Naive B cell (primary cell): ENCODE results near the gene TTC7B. TPM values are rescaled to one million over a fixed set of nuclear protein-coding genes. Genes with fewer than 3 reads are reported as not detected.
"Not testable (repeated sequence)": the region's sequence is repeated elsewhere in the genome, so short reads cannot be mapped to it uniquely, and the experiment has no call there.

ENCODE experiments used
- ATAC-seq, 2 donors: fragments of 150-1000 bp; cut with Tn5 transposase; 2 replicates each; pipeline ENCODE4 v1.10.0; 2021; ENCODE audit warnings: low read depth in 2 of 2, mild to moderate bottlenecking in 2 of 2, moderate library complexity in 2 of 2
- DNase-seq: peaks from one replicate; pipeline ENCODE4 v3.0.0; 2022
- H3K27ac Mint-ChIP-seq, 6 donors: one replicate each; pipeline ENCODE4 v1.8.0; 2020 to 2022; ENCODE audit warnings: mild to moderate bottlenecking in 6 of 6, mixed read lengths in 6 of 6, moderate library complexity in 5 of 6, inconsistent platforms in 2 of 6
- H3K27me3 Mint-ChIP-seq, 3 donors: one replicate each; pipeline ENCODE4 v1.8.0; 2021 to 2022; ENCODE audit warnings: mixed read lengths in 3 of 3, mild to moderate bottlenecking in 1 of 3
- H3K36me3 Mint-ChIP-seq, 2 donors: one replicate each; pipeline ENCODE4 v1.8.0; 2020 to 2022; ENCODE audit warnings: mixed read lengths in 2 of 2, inconsistent platforms in 1 of 2, mild to moderate bottlenecking in 1 of 2
- H3K4me1 Mint-ChIP-seq, 3 donors: one replicate each; pipeline ENCODE4 v1.8.0; 2020 to 2022; ENCODE audit warnings: mixed read lengths in 3 of 3, inconsistent platforms in 1 of 3, mild to moderate bottlenecking in 1 of 3, moderate library complexity in 1 of 3
- H3K4me3 Mint-ChIP-seq, 8 donors: one replicate each; pipeline ENCODE4 v1.8.0; 2020 to 2022; ENCODE audit warnings: mild to moderate bottlenecking in 8 of 8, mixed read lengths in 8 of 8, moderate library complexity in 8 of 8, inconsistent platforms in 2 of 8
- H3K9me3 Mint-ChIP-seq, 7 donors: one replicate each; pipeline ENCODE4 v1.8.0; 2020 to 2022; ENCODE audit warnings: mixed read lengths in 7 of 7, mild to moderate bottlenecking in 5 of 7, inconsistent platforms in 2 of 7, moderate library complexity in 1 of 7
- polyA plus RNA-seq, 6 donors: library from polyadenylated mRNA; unstranded; fragments of 300-500 nt; fragmentation: Illumina TruSeq; gene quantifications; one replicate each; pipeline ENCODE4 v1.2.3, GENCODE V29; 2021; ENCODE audit warnings: low read depth in 6 of 6

The TTC7B gene
- polyA plus RNA-seq, 6 donors from 2014 or later: 0.39 to 1.2 TPM; not detected in 4

GRCh38 chr14:90536511-90537191 lies 279.6 kb downstream of the TTC7B start:
- H3K27ac Mint-ChIP-seq: peak overlapping the region in 1 of 6 donors; percentile 99
- H3K27me3 Mint-ChIP-seq: peaks cover 0 to 6% (median 0%) of the 10 kb centered on the region in 3 donors
- peaks cover 0 to 10% (median 5%) of the 10 kb centered on the region in 3 donors for H3K4me1 Mint-ChIP-seq
- H3K4me3 Mint-ChIP-seq: peak overlapping the region in 1 of 8 donors; percentile 75
- H3K9me3 Mint-ChIP-seq: peaks cover 0 to 3% (median 0%) of the 10 kb centered on the region in 7 donors
- DNase-seq (no peak), ATAC-seq (no peak)
- no peaks in the 10 kb centered on the region for H3K36me3 Mint-ChIP-seq

DNA sequence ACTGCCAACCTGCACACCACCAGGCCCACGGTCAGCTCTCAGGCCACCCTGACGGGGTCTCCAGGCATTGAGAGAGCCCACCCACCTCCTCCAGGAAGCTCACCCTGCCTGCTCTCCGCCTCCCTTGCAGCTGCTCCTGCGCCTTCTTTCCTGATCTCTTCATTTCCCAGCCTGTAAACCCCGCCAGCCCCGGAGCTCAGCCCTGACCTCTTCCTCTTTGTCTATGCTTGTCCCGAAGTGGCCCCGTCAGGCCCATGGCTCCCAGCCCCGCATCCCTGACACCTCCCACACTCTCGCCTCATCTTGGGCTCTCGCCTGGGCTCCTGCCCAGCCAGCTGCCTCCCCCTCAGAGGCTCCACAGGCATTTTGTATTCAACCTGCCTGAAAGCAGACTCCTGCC lies 280.1 kb downstream of the TTC7B start:
- H3K27ac Mint-ChIP-seq: peak overlapping the region in 2 of 6 donors; percentile 12 to 42
- H3K36me3 Mint-ChIP-seq: no peaks in the 10 kb centered on the region
- H3K27me3 Mint-ChIP-seq: peaks cover 0 to 6% (median 0%) of the 10 kb centered on the region in 3 donors
- peaks cover 0 to 3% (median 0%) of the 10 kb centered on the region in 7 donors for H3K9me3 Mint-ChIP-seq
- H3K4me1 Mint-ChIP-seq: peaks cover 0 to 10% (median 5%) of the 10 kb centered on the region in 3 donors
- no peak for ATAC-seq
- no peak for DNase-seq
- peak overlapping the region in 1 of 8 donors; percentile 33 for H3K4me3 Mint-ChIP-seq

GRCh38 chr14:90535556-90536090 lies 280.6 kb downstream of the TTC7B start:
- Mint-ChIP-seq H3K9me3 (peaks cover 0 to 3% (median 0%) of the 10 kb centered on the region in 7 donors), H3K4me3 (peak overlapping the region in 1 of 8 donors; percentile 77), H3K36me3 (no peaks in the 10 kb centered on the region), H3K27ac (peak overlapping the region in 1 of 6 donors; percentile 48), H3K4me1 (peaks cover 0 to 10% (median 5%) of the 10 kb centered on the region in 3 donors), H3K27me3 (peaks cover 0 to 6% (median 0%) of the 10 kb centered on the region in 3 donors)
- DNase-seq (no peak), ATAC-seq (no peak)

GRCh38 chr14:90534838-90535555 lies 281.2 kb downstream of the TTC7B start:
- H3K27ac Mint-ChIP-seq: peak overlapping the region in 1 of 6 donors; percentile 48
- ATAC-seq (no peak), DNase-seq (no peak)
- H3K9me3 Mint-ChIP-seq: peaks cover 0 to 3% (median 0%) of the 10 kb centered on the region in 7 donors
- peak overlapping the region in 1 of 8 donors; percentile 77 for H3K4me3 Mint-ChIP-seq
- H3K4me1 Mint-ChIP-seq: peaks cover 0 to 10% (median 5%) of the 10 kb centered on the region in 3 donors
- no peaks in the 10 kb centered on the region for H3K36me3 Mint-ChIP-seq
- peaks cover 0 to 6% (median 0%) of the 10 kb centered on the region in 3 donors for H3K27me3 Mint-ChIP-seq

GRCh38 chr14:90534091-90534837 lies 282.0 kb downstream of the TTC7B start:
- peaks cover 0 to 10% (median 5%) of the 10 kb centered on the region in 3 donors for H3K4me1 Mint-ChIP-seq
- no peak overlapping the region for H3K4me3 Mint-ChIP-seq
- peaks cover 0 to 6% (median 0%) of the 10 kb centered on the region in 3 donors for H3K27me3 Mint-ChIP-seq
- H3K27ac Mint-ChIP-seq: peak overlapping the region in 1 of 6 donors; percentile 6
- no peaks in the 10 kb centered on the region for H3K36me3 Mint-ChIP-seq
- ATAC-seq (no peak), DNase-seq (no peak)
- H3K9me3 Mint-ChIP-seq: peaks cover 0 to 3% (median 0%) of the 10 kb centered on the region in 7 donors

- H3K27ac Mint-ChIP-seq: no peak overlapping the region
- H3K9me3 Mint-ChIP-seq: peaks cover 0 to 6% (median 3%) of the 10 kb centered on the region in 7 donors
- H3K4me1 Mint-ChIP-seq: peaks cover 0 to 10% (median 5%) of the 10 kb centered on the region in 3 donors
- H3K36me3 Mint-ChIP-seq: peaks cover 0 to 5% of the 10 kb centered on the region in 2 donors
- DNase-seq (no peak), ATAC-seq (no peak)
- H3K27me3 Mint-ChIP-seq: peaks cover 0 to 11% (median 4%) of the 10 kb centered on the region in 3 donors
- H3K4me3 Mint-ChIP-seq: no peak overlapping the region
These were observed 282.6 kb downstream of the TTC7B start for GRCh38 chr14:90533591-90534021.

- no peak for ATAC-seq
- Mint-ChIP-seq H3K36me3 (peaks cover 0 to 8% of the 10 kb centered on the region in 2 donors), H3K4me1 (peaks cover 0 to 10% (median 5%) of the 10 kb centered on the region in 3 donors), H3K27me3 (peaks cover 0 to 11% (median 8%) of the 10 kb centered on the region in 3 donors), H3K27ac (no peak overlapping the region), H3K9me3 (peaks cover 0 to 8% (median 3%) of the 10 kb centered on the region in 7 donors), H3K4me3 (no peak overlapping the region)
- no peak for DNase-seq
These were observed 283.3 kb downstream of the TTC7B start for GRCh38 chr14:90532826-90533525.

- ATAC-seq (no peak), DNase-seq (no peak)
- peaks cover 0 to 6% (median 3%) of the 10 kb centered on the region in 3 donors for H3K4me1 Mint-ChIP-seq
- H3K9me3 Mint-ChIP-seq: peaks cover 7 to 16% (median 8%) of the 10 kb centered on the region in 7 donors
- H3K36me3 Mint-ChIP-seq: peaks cover 0 to 16% of the 10 kb centered on the region in 2 donors
- H3K27me3 Mint-ChIP-seq: peaks cover 0 to 11% (median 8%) of the 10 kb centered on the region in 3 donors
- H3K4me3 Mint-ChIP-seq: no peak overlapping the region
- H3K27ac Mint-ChIP-seq: no peak overlapping the region
These were observed 284.7 kb downstream of the TTC7B start for GRCh38 chr14:90531497-90531896.

DNA sequence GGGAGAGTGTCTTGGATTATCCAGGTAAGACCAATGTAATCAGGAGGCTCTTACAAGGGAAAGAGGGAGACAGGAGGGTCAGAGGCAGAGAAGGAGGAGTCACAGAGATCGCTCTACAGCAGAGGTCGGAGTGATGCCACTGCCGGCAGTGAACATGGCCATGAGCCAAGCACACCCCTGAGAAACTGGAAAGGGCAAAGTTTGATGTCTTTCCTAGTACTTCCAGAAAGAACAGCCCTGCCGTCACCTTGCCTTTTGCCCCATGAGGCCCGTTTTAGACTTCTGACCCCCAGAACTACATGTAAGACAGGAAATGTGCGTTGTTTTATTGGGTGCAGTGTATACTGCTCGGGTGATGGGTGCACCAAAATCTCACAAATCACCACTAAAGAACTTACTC lies 285.7 kb downstream of the TTC7B start:
- no peak for ATAC-seq
- no peaks in the 10 kb centered on the region for H3K4me1 Mint-ChIP-seq
- H3K9me3 Mint-ChIP-seq: peaks cover 7 to 19% (median 9%) of the 10 kb centered on the region in 7 donors
- DNase-seq: no peak
- H3K27ac Mint-ChIP-seq: no peak overlapping the region
- peaks cover 0 to 11% (median 8%) of the 10 kb centered on the region in 3 donors for H3K27me3 Mint-ChIP-seq
- no peak overlapping the region for H3K4me3 Mint-ChIP-seq
- peaks cover 0 to 16% of the 10 kb centered on the region in 2 donors for H3K36me3 Mint-ChIP-seq

DNA sequence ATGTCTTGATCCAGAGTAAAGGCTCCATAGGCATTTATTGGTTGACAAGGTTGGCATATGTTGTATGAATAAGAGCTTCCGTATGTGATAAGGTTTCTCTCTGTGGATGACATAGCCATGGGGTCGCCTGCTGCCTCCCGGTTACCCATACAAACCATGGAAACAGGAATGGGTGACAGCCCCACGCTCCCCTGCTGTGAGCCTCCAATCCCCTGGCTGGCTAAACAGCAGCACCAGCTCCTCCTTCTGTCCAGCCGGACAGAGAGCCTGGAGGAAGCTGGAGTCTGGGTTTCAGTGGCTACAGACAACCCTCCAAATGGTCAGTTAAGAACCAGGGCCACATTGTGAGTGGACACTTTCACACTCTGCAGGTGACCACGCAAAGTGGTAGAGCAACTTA lies 288.3 kb downstream of the TTC7B start:
- no peak for ATAC-seq
- H3K9me3 Mint-ChIP-seq: peaks cover 7 to 21% (median 9%) of the 10 kb centered on the region in 7 donors
- no peaks in the 10 kb centered on the region for H3K4me1 Mint-ChIP-seq
- H3K4me3 Mint-ChIP-seq: no peak overlapping the region
- H3K36me3 Mint-ChIP-seq: peaks cover 0 to 16% of the 10 kb centered on the region in 2 donors
- DNase-seq: no peak
- H3K27me3 Mint-ChIP-seq: peaks cover 0 to 8% (median 6%) of the 10 kb centered on the region in 3 donors
- no peak overlapping the region for H3K27ac Mint-ChIP-seq

GRCh38 chr14:90526536-90526935 lies 289.7 kb downstream of the TTC7B start:
- peaks cover 0 to 16% of the 10 kb centered on the region in 2 donors for H3K36me3 Mint-ChIP-seq
- H3K27ac Mint-ChIP-seq, ATAC-seq, H3K4me3 Mint-ChIP-seq, H3K4me1 Mint-ChIP-seq, DNase-seq: not testable (repeated sequence)
- peaks cover 0 to 14% (median 8%) of the 10 kb centered on the region in 3 donors for H3K27me3 Mint-ChIP-seq
- peaks cover 7 to 21% (median 9%) of the 10 kb centered on the region in 7 donors for H3K9me3 Mint-ChIP-seq

DNA sequence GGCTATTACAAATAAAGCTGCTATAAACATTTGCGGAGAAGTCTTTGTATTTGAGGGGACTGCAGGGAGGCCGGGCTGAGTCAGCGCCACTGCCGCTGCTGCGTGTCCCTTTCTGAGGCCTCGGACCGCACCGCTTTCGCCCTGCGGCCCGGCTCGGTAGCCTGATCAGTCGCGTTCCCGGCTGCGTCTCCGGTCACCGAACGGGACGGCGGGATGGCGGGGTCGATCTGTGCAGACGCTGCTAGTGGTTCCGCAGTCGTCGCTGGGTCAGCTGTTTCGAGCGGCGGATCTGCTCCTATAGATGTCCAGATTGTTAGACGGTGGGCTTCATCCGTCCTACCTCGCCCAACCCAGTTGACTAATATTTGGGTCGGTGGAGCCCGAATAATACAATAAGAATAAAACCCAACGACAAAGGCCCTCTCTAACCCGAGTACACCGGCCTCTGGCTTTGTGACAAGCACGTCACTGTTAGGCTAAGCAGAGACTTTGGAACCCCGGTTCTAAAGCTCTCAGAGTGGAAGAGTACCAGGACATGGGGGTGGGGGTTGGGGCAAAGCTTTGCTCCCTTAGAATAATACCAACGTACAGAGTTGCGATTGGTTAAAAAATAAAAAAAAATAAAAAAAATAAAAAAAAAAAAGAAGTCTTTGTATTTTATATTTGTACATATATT lies 290.7 kb downstream of the TTC7B start:
- ATAC-seq: peak in 1 of 2 donors; percentile 41
- peaks cover 0 to 16% of the 10 kb centered on the region in 2 donors for H3K36me3 Mint-ChIP-seq
- not testable (repeated sequence) for H3K4me3 Mint-ChIP-seq, DNase-seq, H3K27ac Mint-ChIP-seq, H3K4me1 Mint-ChIP-seq
- H3K9me3 Mint-ChIP-seq: peaks cover 7 to 21% (median 9%) of the 10 kb centered on the region in 7 donors
- H3K27me3 Mint-ChIP-seq: peaks cover 0 to 14% (median 8%) of the 10 kb centered on the region in 3 donors
